ENCODE data around the gene TSFM.

DNA sequence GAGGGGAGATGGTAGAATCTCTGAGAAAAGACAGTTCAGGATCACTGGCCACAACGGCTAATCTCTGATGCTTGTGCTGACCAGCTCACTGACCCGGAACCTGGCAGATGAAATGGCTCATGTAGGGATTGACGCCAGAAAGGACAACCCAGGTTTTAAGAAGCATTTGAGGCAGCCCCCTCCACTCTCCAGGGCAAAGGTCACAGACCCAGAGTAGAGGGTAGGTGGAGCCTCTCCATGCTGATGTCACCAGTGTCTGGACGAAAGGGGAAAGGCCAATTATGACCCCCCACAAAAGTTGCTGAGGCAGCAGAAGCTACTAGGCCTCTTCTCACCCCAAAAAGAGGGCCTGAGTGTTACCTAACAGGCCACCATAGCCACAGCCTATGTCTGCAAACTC, 11.9 kb upstream of the TSFM start:
- TF ChIP-seq CTCF (IDR thresholded peaks at IDR 0.05) (no peak), POLR2A (IDR thresholded peaks at IDR 0.05) (no peak)
